HG03095 (cell line): Measurements from ENCODE around the gene SGK1.

Experiments
- ATAC-seq: cut with Tn5 transposase; IDR thresholded peaks from one replicate; pipeline ENCODE4 v1.9.1; 2021; ENCODE audit warnings: moderate library complexity; ENCODE audit not compliant: unreplicated experiment

Gene SGK1

GRCh38 chr6:134132494-134133141 lies 185.3 kb downstream of the SGK1 start:
- no peak for ATAC-seq

- no peak for ATAC-seq
These were observed 186.3 kb downstream of the SGK1 start for GRCh38 chr6:134131530-134132139.

GRCh38 chr6:134128146-134128545 lies 189.8 kb downstream of the SGK1 start:
- no peak for ATAC-seq

GRCh38 chr6:134123666-134124208 lies 194.2 kb downstream of the SGK1 start:
- no peak for ATAC-seq

GRCh38 chr6:134122775-134123174 lies 195.1 kb downstream of the SGK1 start:
- ATAC-seq: no peak

GRCh38 chr6:134119486-134119885 lies 198.4 kb downstream of the SGK1 start:
- no peak for ATAC-seq
